Rectal smooth muscle tissue (tissue), 1 donor: Measurements from ENCODE around the gene CAD.

ENCODE experiments used
- H3K27ac ChIP-seq: one replicate; pipeline ENCODE4 v1.7.0; 2013; ENCODE audit warnings: low read depth, low read length, inconsistent platforms
- H3K27me3 ChIP-seq: one replicate; pipeline ENCODE4 v1.7.0; 2013; ENCODE audit warnings: low read length; ENCODE audit not compliant: control insufficient read depth, insufficient read depth
- H3K36me3 ChIP-seq: one replicate; pipeline ENCODE4 v1.7.0; 2013; ENCODE audit warnings: low read length; ENCODE audit not compliant: control insufficient read depth, insufficient read depth
- H3K4me1 ChIP-seq: one replicate; pipeline ENCODE4 v1.7.0; 2013; ENCODE audit warnings: low read length; ENCODE audit not compliant: control insufficient read depth, insufficient read depth
- H3K4me3 ChIP-seq: one replicate; pipeline ENCODE4 v1.7.0; 2013; ENCODE audit warnings: low read length
- H3K9ac ChIP-seq: one replicate; pipeline ENCODE4 v1.7.0; 2013; ENCODE audit warnings: low read length

CAD gene

GRCh38 chr2:27284996-27285395 is 67.8 kb downstream of the CAD start:
- H3K27me3 ChIP-seq = no peaks in the 10 kb centered on the region
- H3K27ac ChIP-seq = no peak overlapping the region
- H3K36me3 ChIP-seq = no peaks in the 10 kb centered on the region
- H3K4me3 ChIP-seq = no peak overlapping the region
- peaks cover under 1% of the 10 kb centered on the region for H3K4me1 ChIP-seq
- no peak overlapping the region for H3K9ac ChIP-seq

GRCh38 chr2:27285481-27285880 is 68.3 kb downstream of the CAD start:
- H3K36me3 ChIP-seq = no peaks in the 10 kb centered on the region
- no peaks in the 10 kb centered on the region for H3K27me3 ChIP-seq
- no peaks in the 10 kb centered on the region for H3K4me1 ChIP-seq
- H3K27ac ChIP-seq = no peak overlapping the region
- no peak overlapping the region for H3K4me3 ChIP-seq
- H3K9ac ChIP-seq = no peak overlapping the region

- H3K27me3 ChIP-seq = no peaks in the 10 kb centered on the region
- H3K27ac ChIP-seq = no peak overlapping the region
- no peaks in the 10 kb centered on the region for H3K4me1 ChIP-seq
- no peak overlapping the region for H3K4me3 ChIP-seq
- H3K9ac ChIP-seq = no peak overlapping the region
- H3K36me3 ChIP-seq = no peaks in the 10 kb centered on the region
Observed at GRCh38 chr2:27288610-27289009, 71.4 kb downstream of the CAD start.

GRCh38 chr2:27290549-27290948 is 73.4 kb downstream of the CAD start:
- Histone ChIP-seq H3K36me3 (no peaks in the 10 kb centered on the region), H3K4me1 (no peaks in the 10 kb centered on the region), H3K27ac (no peak overlapping the region), H3K4me3 (no peak overlapping the region), H3K27me3 (no peaks in the 10 kb centered on the region), H3K9ac (no peak overlapping the region)

DNA sequence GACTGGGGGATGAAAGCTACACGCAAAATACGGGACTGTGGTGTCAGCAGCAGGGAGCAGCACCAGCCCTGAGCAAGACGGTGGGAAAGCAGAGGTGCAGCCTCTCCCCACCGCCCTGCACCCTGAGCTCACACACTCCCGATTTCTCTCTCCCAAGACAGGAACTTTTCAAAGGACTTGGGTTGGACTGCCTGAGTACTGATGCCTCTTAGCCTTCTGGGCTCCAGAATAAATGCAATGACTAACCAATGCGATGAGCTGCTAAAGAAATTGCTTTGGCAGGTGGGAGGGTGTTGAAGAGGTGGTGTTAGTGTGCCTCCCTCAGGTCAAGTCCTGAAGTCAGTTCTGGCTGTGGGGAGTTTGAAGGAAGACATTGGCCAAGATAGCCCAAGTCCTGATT is 74.7 kb downstream of the CAD start:
- H3K4me1 ChIP-seq = no peaks in the 10 kb centered on the region
- no peaks in the 10 kb centered on the region for H3K27me3 ChIP-seq
- H3K36me3 ChIP-seq = no peaks in the 10 kb centered on the region
- no peak overlapping the region for H3K27ac ChIP-seq
- no peak overlapping the region for H3K4me3 ChIP-seq
- H3K9ac ChIP-seq = no peak overlapping the region
